Naive thymus-derived CD4-positive, alpha-beta T cell (primary cell): Measurements from ENCODE around the gene ZDHHC14. TPM values are rescaled to one million over a fixed set of nuclear protein-coding genes. Genes with fewer than 3 reads are reported as not detected.

Experiments used
- ATAC-seq: fragments of 150-1000 bp; cut with Tn5 transposase; 2 replicates; pipeline ENCODE4 v1.10.0; 2021; ENCODE audit warnings: mild to moderate bottlenecking, moderate library complexity
- CTCF ChIA-PET: fragments of 350-600 bp; sonication (Branson Sonifier 250); formaldehyde crosslinking; loops from one replicate; lab custom pipeline; 2021; ENCODE audit warnings: antibody characterized with exemption; lab: Charles Lee
- POLR2A ChIA-PET: fragments of 350-600 bp; sonication (Branson Sonifier 250); formaldehyde crosslinking; loops from one replicate; lab custom pipeline; 2021; ENCODE audit warnings: antibody characterized with exemption, inconsistent platforms; lab: Charles Lee
- DNase-seq, 9 donors: peaks; one replicate each; pipeline versions ENCODE4 v3.0.0 to v3.0.0-alpha.2; 2020 to 2022; ENCODE audit warnings: mixed read lengths in 1 of 9
- H3K27ac ChIP-seq: one replicate; pipeline ENCODE4 v1.7.0; 2013; ENCODE audit warnings: mild to moderate bottlenecking, low read depth, low read length, moderate library complexity
- H3K27me3 ChIP-seq, 2 donors: one replicate each; pipeline ENCODE4 v1.7.0; 2013; ENCODE audit warnings: low read length in 2 of 2, mild to moderate bottlenecking in 2 of 2, moderate library complexity in 2 of 2; ENCODE audit not compliant: control insufficient read depth in 2 of 2, insufficient read depth in 2 of 2
- H3K36me3 ChIP-seq, 3 experiments: 1 replicate in 2 of 3; 2 replicates in 1 of 3; pipeline ENCODE4 v1.7.0; 2013; ENCODE audit warnings: low read length in 3 of 3, mild to moderate bottlenecking in 3 of 3, moderate library complexity in 1 of 3; ENCODE audit not compliant: insufficient read depth in 3 of 3, control insufficient read depth in 2 of 3
- H3K4me1 ChIP-seq, 2 donors: one replicate each; pipeline ENCODE4 v1.7.0; 2013; ENCODE audit warnings: low read length in 2 of 2, mild to moderate bottlenecking in 2 of 2, moderate library complexity in 1 of 2; ENCODE audit not compliant: control insufficient read depth in 2 of 2, insufficient read depth in 2 of 2
- H3K4me3 ChIP-seq: 2 replicates; pipeline ENCODE4 v1.7.0; 2013; ENCODE audit warnings: mild to moderate bottlenecking, low read length
- H3K9me3 ChIP-seq, 3 experiments: 1 replicate in 2 of 3; 2 replicates in 1 of 3; pipeline ENCODE4 v1.7.0; 2013; ENCODE audit warnings: low read length in 3 of 3; ENCODE audit not compliant: control insufficient read depth in 2 of 3
- H3K27ac Mint-ChIP-seq, 9 donors: one replicate each; pipeline ENCODE4 v1.8.0; 2020 to 2022; ENCODE audit warnings: mixed read lengths in 9 of 9, mild to moderate bottlenecking in 8 of 9, moderate library complexity in 5 of 9, inconsistent platforms in 2 of 9
- H3K27me3 Mint-ChIP-seq, 5 donors: one replicate each; pipeline ENCODE4 v1.8.0; 2021 to 2022; ENCODE audit warnings: mixed read lengths in 5 of 5, mild to moderate bottlenecking in 1 of 5
- H3K36me3 Mint-ChIP-seq, 5 donors: one replicate each; pipeline ENCODE4 v1.8.0; 2020 to 2022; ENCODE audit warnings: mixed read lengths in 5 of 5, mild to moderate bottlenecking in 3 of 5, inconsistent platforms in 1 of 5
- H3K4me1 Mint-ChIP-seq, 7 donors: one replicate each; pipeline ENCODE4 v1.8.0; 2020 to 2022; ENCODE audit warnings: mixed read lengths in 7 of 7, mild to moderate bottlenecking in 3 of 7, inconsistent platforms in 1 of 7
- H3K4me3 Mint-ChIP-seq, 10 donors: one replicate each; pipeline ENCODE4 v1.8.0; 2020 to 2022; ENCODE audit warnings: mild to moderate bottlenecking in 10 of 10, mixed read lengths in 10 of 10, moderate library complexity in 6 of 10, inconsistent platforms in 2 of 10
- H3K9me3 Mint-ChIP-seq, 11 donors: one replicate each; pipeline ENCODE4 v1.8.0; 2020 to 2022; ENCODE audit warnings: mixed read lengths in 11 of 11, mild to moderate bottlenecking in 4 of 11, inconsistent platforms in 1 of 11, moderate library complexity in 1 of 11
- intact Hi-C, 2 donors: fragments of 100-400 bp; cut with micrococcal nuclease; formaldehyde crosslinking; loops; one replicate each; pipeline ENCODE4 v1.15.1; 2023
- polyA plus RNA-seq, 2 donors: library from polyadenylated mRNA; unstranded; fragments of 300-500 nt; fragmentation: Illumina TruSeq; gene quantifications; one replicate each; pipeline ENCODE4 v1.2.3, GENCODE V29; 2021
- total RNA-seq, 6 experiments: library from RNA in 5 of 6; stranded (reverse) in 5 of 6; gene quantifications; 1 replicate in 5 of 6; 2 replicates in 1 of 6; pipeline ENCODE4 v1.2.3 and lab custom pipeline; 2021 to 2026

The ZDHHC14 gene
- total and polyA plus RNA-seq, 7 experiments from 2014 or later: 0.13 to 18.2 (median 0.95) TPM

DNA sequence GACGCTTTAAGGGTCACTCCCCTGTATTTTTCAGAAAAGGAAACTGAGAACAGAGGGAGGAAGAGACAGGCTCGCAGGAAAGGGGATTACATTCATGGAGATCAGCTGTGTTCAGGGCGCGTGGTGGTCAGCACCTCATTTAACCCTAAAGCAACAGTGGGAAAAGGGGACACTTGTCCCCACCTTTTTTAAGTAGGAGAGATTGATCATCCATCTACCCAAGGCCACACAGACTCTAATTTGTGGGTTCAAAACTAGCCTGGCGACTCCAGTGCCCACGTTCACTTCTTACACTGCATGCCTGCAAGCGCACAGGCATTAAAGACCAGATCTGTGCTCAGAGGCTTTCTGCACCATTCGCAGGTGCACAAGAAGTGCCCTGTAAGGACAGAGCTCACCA is 274.1 kb downstream of the ZDHHC14 start:
- Histone ChIP-seq H3K4me3 (no peak overlapping the region), H3K9me3 (no peaks in the 10 kb centered on the region), H3K27ac (no peak overlapping the region), H3K36me3 (no peaks in the 10 kb centered on the region), H3K4me1 (no peaks in the 10 kb centered on the region), H3K27me3 (no peaks in the 10 kb centered on the region)
- Mint-ChIP-seq H3K27ac (no peak overlapping the region), H3K9me3 (no peaks in the 10 kb centered on the region), H3K36me3 (peaks cover 0 to 8% (median 0%) of the 10 kb centered on the region in 5 donors), H3K4me3 (no peak overlapping the region), H3K27me3 (no peaks in the 10 kb centered on the region), H3K4me1 (peaks cover 0 to 6% (median 4%) of the 10 kb centered on the region in 7 donors)
- intact Hi-C loops: no loop called here
- ChIA-PET POLR2A (interaction anchor here (0.6 kb wide), 1 partner anchor 229 kb away, joined by 4 read pairs; no protein-coding TSS in a partner anchor), CTCF (interaction anchor here (0.6 kb wide), 1 partner anchor 354 kb away, joined by 4 read pairs; no protein-coding TSS in a partner anchor)
- no peak for ATAC-seq
- no peak for DNase-seq

GRCh38 chr6:157656437-157656997 is 275.5 kb downstream of the ZDHHC14 start:
- peaks cover 0 to 6% (median 4%) of the 10 kb centered on the region in 7 donors for H3K4me1 Mint-ChIP-seq
- Histone ChIP-seq H3K27ac (no peak overlapping the region), H3K4me1 (no peaks in the 10 kb centered on the region), H3K27me3 (no peaks in the 10 kb centered on the region), H3K9me3 (no peaks in the 10 kb centered on the region), H3K4me3 (no peak overlapping the region), H3K36me3 (no peaks in the 10 kb centered on the region)
- no peak for DNase-seq
- no peaks in the 10 kb centered on the region for H3K27me3 Mint-ChIP-seq
- POLR2A ChIA-PET: no interaction called here
- CTCF ChIA-PET: no interaction called here
- no peak overlapping the region for H3K4me3 Mint-ChIP-seq
- peaks cover 0 to 9% (median 0%) of the 10 kb centered on the region in 5 donors for H3K36me3 Mint-ChIP-seq
- intact Hi-C loops: no loop called here
- H3K9me3 Mint-ChIP-seq: no peaks in the 10 kb centered on the region
- H3K27ac Mint-ChIP-seq: no peak overlapping the region
- no peak for ATAC-seq

- CTCF ChIA-PET: interaction anchor here (1.0 to 1.1 kb wide), 2 partner anchors 9 to 343 kb away, joined by 3 read pairs; no protein-coding TSS in a partner anchor
These were observed 276.8 kb downstream of the ZDHHC14 start for GRCh38 chr6:157657754-157658153.

DNA sequence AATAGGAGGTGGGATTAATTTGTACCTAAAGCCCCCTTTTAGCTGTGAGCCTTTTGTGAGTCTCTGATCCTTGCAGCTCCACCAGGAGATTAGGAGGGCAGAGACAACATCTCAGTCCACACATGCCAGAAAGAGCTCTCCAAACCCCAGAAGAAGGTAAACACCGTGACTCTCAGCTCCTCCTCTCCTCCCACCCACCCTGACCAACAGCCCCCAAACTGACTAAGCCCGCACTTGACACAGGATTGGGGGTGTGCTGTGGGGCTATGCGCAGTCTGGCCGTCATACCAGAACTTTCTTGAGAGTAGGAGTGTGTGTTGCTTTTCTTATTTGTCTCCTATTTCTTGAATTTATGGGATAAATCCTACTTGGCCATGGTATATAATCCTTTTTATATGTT is 277.3 kb downstream of the ZDHHC14 start:
- ATAC-seq (no peak), DNase-seq (no peak)
- Mint-ChIP-seq H3K4me3 (no peak overlapping the region), H3K9me3 (no peaks in the 10 kb centered on the region), H3K27ac (no peak overlapping the region), H3K27me3 (no peaks in the 10 kb centered on the region), H3K36me3 (peaks cover 0 to 9% (median 0%) of the 10 kb centered on the region in 5 donors), H3K4me1 (peaks cover 0 to 6% (median 4%) of the 10 kb centered on the region in 7 donors)
- no peak overlapping the region for H3K4me3 ChIP-seq
- no peaks in the 10 kb centered on the region for H3K4me1 ChIP-seq
- ChIA-PET POLR2A (no interaction called here), CTCF (interaction anchor here (1.0 to 1.1 kb wide), 2 partner anchors 8 to 343 kb away, joined by 3 read pairs; no protein-coding TSS in a partner anchor)
- intact Hi-C loops: no loop called here
- H3K9me3 ChIP-seq: no peaks in the 10 kb centered on the region
- H3K27ac ChIP-seq: no peak overlapping the region
- H3K27me3 ChIP-seq: no peaks in the 10 kb centered on the region
- no peaks in the 10 kb centered on the region for H3K36me3 ChIP-seq

More at GRCh38 chr6:157657754-157658153, 276.8 kb downstream of the ZDHHC14 start:
- no peaks in the 10 kb centered on the region for H3K9me3 ChIP-seq
- H3K4me3 Mint-ChIP-seq: no peak overlapping the region
- H3K36me3 ChIP-seq: no peaks in the 10 kb centered on the region
- H3K9me3 Mint-ChIP-seq: no peaks in the 10 kb centered on the region
- H3K4me1 Mint-ChIP-seq: peaks cover 0 to 6% (median 4%) of the 10 kb centered on the region in 7 donors
- H3K27ac ChIP-seq: no peak overlapping the region
- intact Hi-C loops: no loop called here
- POLR2A ChIA-PET: no interaction called here
- peaks cover 0 to 9% (median 0%) of the 10 kb centered on the region in 5 donors for H3K36me3 Mint-ChIP-seq
- DNase-seq (no peak), ATAC-seq (no peak)
- H3K4me3 ChIP-seq: no peak overlapping the region
- H3K27ac Mint-ChIP-seq: no peak overlapping the region
- H3K27me3 ChIP-seq: no peaks in the 10 kb centered on the region
- H3K4me1 ChIP-seq: no peaks in the 10 kb centered on the region
- no peaks in the 10 kb centered on the region for H3K27me3 Mint-ChIP-seq

- POLR2A ChIA-PET: interaction anchor here (0.6 kb wide), 1 partner anchor 242 kb away, joined by 3 read pairs; no protein-coding TSS in a partner anchor
These were observed 278.7 kb downstream of the ZDHHC14 start for GRCh38 chr6:157659536-157660271.

GRCh38 chr6:157660414-157660813 is 279.4 kb downstream of the ZDHHC14 start:
- Mint-ChIP-seq H3K9me3 (no peaks in the 10 kb centered on the region), H3K4me1 (peaks cover 0 to 6% (median 4%) of the 10 kb centered on the region in 7 donors), H3K27ac (no peak overlapping the region), H3K27me3 (no peaks in the 10 kb centered on the region), H3K36me3 (peaks cover 0 to 11% (median 0%) of the 10 kb centered on the region in 5 donors), H3K4me3 (no peak overlapping the region)
- Histone ChIP-seq H3K36me3 (no peaks in the 10 kb centered on the region), H3K4me1 (no peaks in the 10 kb centered on the region), H3K27ac (no peak overlapping the region), H3K9me3 (no peaks in the 10 kb centered on the region), H3K27me3 (no peaks in the 10 kb centered on the region), H3K4me3 (no peak overlapping the region)
- DNase-seq (no peak), ATAC-seq (no peak)
- ChIA-PET CTCF (no interaction called here), POLR2A (no interaction called here)
- intact Hi-C loops: no loop called here

More at GRCh38 chr6:157659536-157660271, 278.7 kb downstream of the ZDHHC14 start:
- Histone ChIP-seq H3K27ac (no peak overlapping the region), H3K27me3 (no peaks in the 10 kb centered on the region), H3K4me1 (no peaks in the 10 kb centered on the region), H3K36me3 (no peaks in the 10 kb centered on the region), H3K9me3 (no peaks in the 10 kb centered on the region), H3K4me3 (no peak overlapping the region)
- H3K4me1 Mint-ChIP-seq: peaks cover 0 to 6% (median 4%) of the 10 kb centered on the region in 7 donors
- intact Hi-C loops: no loop called here
- no peak overlapping the region for H3K4me3 Mint-ChIP-seq
- peaks cover 0 to 11% (median 0%) of the 10 kb centered on the region in 5 donors for H3K36me3 Mint-ChIP-seq
- DNase-seq (no peak), ATAC-seq (no peak)
- H3K9me3 Mint-ChIP-seq: no peaks in the 10 kb centered on the region
- CTCF ChIA-PET: no interaction called here
- no peaks in the 10 kb centered on the region for H3K27me3 Mint-ChIP-seq
- no peak overlapping the region for H3K27ac Mint-ChIP-seq
